ENCODE data around the gene MYL5.
A peak's percentile ranks its signal among the peaks of the same experiment; 100 is the strongest.
"Not testable (repeated sequence)": the region's sequence is repeated elsewhere in the genome, so short reads cannot be mapped to it uniquely, and the experiment has no call there.

Gene MYL5

GRCh38 chr4:687048-687970 is 13.0 kb downstream of the MYL5 start:
- no peak for ATAC-seq

- ATAC-seq: peak in 1 of 2 donors; percentile 11
Measured at GRCh38 chr4:687971-688853, 13.9 kb downstream of the MYL5 start.

- peak; percentile 28 to 38 for ATAC-seq
Measured at GRCh38 chr4:688854-689681, 14.7 kb downstream of the MYL5 start, which contains the start of gene SLC49A3. Gene SLC49A3 (minus strand): TSS chr4:689151. CDS start chr4:689127, 24 bp downstream.

GRCh38 chr4:689723-690122 is 15.4 kb downstream of the MYL5 start:
- no peak for ATAC-seq

GRCh38 chr4:692771-693554 is 18.6 kb downstream of the MYL5 start:
- no peak for ATAC-seq

GRCh38 chr4:694341-694940 is 20.1 kb downstream of the MYL5 start:
- not testable (repeated sequence) for ATAC-seq

GRCh38 chr4:699816-700580 is 25.7 kb downstream of the MYL5 start:
- no peak for ATAC-seq

GRCh38 chr4:700587-701264 is 26.4 kb downstream of the MYL5 start:
- ATAC-seq: no peak

- ATAC-seq: no peak
Measured at GRCh38 chr4:702618-703048, 28.3 kb downstream of the MYL5 start.

GRCh38 chr4:703336-704197 is 29.2 kb downstream of the MYL5 start:
- ATAC-seq: no peak

- ATAC-seq: no peak
Measured at GRCh38 chr4:704198-704891, 30.0 kb downstream of the MYL5 start.

- no peak for ATAC-seq
Measured at GRCh38 chr4:704971-705277, 30.6 kb downstream of the MYL5 start.

GRCh38 chr4:705278-706082 is 31.1 kb downstream of the MYL5 start, which contains the start of gene PCGF3:
Gene PCGF3 (plus strand): TSS chr4:705832. CDS start chr4:733681, 27,849 bp downstream.
- peak; percentile 97 to 98 for ATAC-seq

- not testable (repeated sequence) for ATAC-seq
Measured at GRCh38 chr4:706083-706633, 31.8 kb downstream of the MYL5 start.

- no peak for ATAC-seq
Measured at GRCh38 chr4:706834-707598, 32.7 kb downstream of the MYL5 start.
